Sigmoid colon (tissue), 3 donors: ENCODE results near the gene KIF26B.

Experiments
- CTCF ChIP-seq, 4 experiments: fragments of 450-650 bp in 3 of 4; fragments of 200-600 bp in 1 of 4; IDR thresholded peaks; one replicate each; pipeline ENCODE4 v1.5.1; 2016 to 2019; ENCODE audit warnings: antibody characterized with exemption in 4 of 4, mild to moderate bottlenecking in 3 of 4, moderate library complexity in 2 of 4
- POLR2A ChIP-seq, 2 donors: fragments of 450-650 bp; IDR thresholded peaks; one replicate each; pipeline ENCODE4 v1.6.1; 2016; ENCODE audit warnings: antibody characterized with exemption in 2 of 2, mild to moderate bottlenecking in 2 of 2, moderate library complexity in 2 of 2

DNA sequence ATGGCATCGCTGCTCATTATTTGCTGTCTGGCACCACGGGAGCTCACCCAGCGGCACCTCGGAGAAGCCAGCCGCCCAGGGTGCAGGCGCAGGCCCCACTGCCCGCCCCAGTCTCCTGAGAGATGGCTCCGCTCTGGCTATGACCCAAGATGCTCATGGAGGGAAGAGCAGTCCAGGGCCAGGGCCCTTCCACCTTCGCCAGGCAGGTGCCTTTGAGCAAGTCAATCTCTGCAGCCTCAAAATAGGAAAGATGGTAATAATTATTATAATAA is 437.3 kb downstream of the KIF26B start:
- TF ChIP-seq POLR2A (IDR thresholded peaks at IDR 0.05) (no peak), CTCF (IDR thresholded peaks at IDR 0.05) (no peak)
